GM18519 (cell line): ENCODE data around the gene FUCA1.
"Not testable (repeated sequence)": the region's sequence is repeated elsewhere in the genome, so short reads cannot be mapped to it uniquely, and the experiment has no call there.

ENCODE experiments used
- ATAC-seq: cut with Tn5 transposase; IDR thresholded peaks from one replicate; pipeline ENCODE4 v1.9.1; 2021; ENCODE audit warnings: mild to moderate bottlenecking, moderate library complexity; ENCODE audit not compliant: unreplicated experiment, low FRiP score

FUCA1 gene

DNA sequence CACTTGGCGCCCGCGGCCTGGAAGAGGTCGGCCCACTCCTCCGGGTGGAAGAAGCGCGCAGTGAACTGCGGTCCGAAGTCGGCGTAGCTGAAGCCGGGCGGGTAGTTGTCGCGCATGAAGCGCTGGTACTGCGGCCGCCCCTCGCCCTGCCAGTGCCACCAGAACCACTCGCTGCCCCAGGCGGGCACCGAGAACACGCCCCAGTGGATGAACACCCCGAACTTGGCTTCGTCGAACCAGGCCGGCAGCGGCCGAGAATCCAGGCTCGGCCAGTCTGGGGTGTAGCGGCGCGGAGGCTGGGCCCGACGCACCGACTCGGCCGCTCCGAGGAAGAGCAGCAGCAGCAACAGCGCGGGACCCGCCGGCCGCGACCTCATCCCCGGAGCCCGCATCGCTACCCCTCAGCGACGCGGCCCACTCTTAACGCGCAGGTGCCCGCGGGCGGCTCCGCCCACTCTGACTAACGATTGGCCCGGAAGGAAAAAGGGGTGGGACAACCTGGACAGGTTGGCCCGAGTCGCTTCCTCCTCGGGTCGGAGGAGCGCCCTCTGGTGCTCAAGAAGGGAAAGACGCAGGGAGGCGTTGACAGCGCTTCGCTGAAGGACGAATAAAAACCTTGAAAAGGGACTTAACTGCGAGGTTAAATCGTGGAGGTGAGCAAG lies at the start of gene FUCA1:
TSS of gene FUCA1 (minus strand) at position 396 of the 662 bp plus-strand sequence. CDS start at position 392, 4 bp downstream.
- peak; percentile 75 for ATAC-seq

DNA sequence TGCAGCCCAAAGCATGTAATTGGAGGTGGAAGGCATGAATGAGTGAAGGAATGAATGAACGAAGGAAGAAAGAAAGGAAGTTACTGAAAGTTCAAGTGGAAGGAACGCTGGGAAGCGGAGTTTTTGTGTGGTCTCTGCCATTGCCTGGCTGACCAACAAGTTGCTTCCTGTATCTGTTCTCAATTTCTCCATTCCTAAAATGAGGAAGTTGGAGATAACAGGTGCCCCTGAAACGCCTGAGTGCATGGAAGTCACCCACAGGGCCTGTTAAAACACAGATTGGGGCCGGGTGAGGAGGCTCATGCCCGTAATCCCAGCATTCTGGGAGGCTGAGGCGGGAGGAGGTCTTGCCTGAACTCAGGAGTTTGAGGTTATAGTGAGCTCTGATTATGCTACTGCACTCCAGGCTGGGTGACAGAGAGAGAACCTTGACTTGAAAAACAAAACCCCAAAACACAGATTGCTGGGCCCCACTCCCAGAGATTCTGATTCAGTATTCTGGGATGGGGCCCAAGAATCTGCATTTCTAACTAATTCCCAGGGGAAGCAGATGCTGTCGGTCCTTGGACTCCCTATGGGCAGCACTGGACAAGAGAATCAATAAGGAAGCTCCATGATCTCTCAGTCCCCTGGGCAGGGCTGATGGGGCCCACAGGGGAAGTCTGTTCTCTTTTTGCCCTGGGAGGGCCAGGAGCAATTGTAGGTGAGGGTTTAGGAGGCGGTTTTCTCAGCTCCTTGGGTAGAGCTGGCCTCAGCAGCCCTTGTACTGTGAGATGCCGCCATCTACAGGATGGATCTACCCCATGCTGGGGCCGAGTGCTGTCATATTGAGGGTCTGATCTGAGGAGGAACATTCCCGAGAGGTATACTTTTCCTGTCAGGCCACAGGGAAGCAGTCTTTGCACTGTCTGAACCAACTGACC lies 48.4 kb upstream of the FUCA1 start:
- ATAC-seq, result peak; percentile 54

DNA sequence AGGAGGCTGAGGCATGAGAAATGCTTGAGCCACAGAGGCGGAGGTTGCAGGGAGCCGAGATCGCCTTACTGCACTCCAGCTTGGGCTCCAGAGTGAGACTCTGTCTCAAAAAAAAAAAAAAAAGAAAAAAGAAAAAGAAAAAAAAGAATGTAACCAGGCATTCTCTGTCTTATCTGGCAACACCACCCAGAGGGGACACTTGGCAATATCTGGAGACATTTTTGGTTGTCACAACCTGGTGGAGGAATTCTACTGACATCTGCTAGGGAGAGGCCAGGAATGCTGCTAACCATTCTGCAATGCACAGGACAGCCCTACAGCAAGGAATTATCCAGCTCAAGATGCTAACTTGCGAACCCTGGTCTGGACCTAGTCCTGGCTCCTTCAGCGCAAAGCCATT lies 47.4 kb upstream of the FUCA1 start:
- no peak for ATAC-seq

DNA sequence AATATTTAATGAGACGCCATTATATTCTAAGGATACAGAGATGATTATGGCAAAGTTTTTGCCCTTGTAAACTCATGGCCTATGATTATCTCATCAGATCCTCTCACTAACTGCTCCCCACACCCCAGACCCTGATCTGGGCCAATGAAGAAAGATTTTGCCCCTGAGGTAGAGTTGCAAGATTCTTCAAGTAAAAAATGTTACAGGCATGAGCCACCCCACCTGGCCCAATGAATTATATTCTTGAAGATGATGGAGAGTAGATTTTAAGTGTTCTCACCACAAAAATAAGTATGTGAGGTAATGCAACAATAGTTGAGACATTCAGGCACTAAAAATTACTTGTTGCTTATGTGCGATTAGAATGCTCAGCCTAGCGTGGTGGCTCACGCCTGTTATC lies 46.8 kb upstream of the FUCA1 start:
- no peak for ATAC-seq

DNA sequence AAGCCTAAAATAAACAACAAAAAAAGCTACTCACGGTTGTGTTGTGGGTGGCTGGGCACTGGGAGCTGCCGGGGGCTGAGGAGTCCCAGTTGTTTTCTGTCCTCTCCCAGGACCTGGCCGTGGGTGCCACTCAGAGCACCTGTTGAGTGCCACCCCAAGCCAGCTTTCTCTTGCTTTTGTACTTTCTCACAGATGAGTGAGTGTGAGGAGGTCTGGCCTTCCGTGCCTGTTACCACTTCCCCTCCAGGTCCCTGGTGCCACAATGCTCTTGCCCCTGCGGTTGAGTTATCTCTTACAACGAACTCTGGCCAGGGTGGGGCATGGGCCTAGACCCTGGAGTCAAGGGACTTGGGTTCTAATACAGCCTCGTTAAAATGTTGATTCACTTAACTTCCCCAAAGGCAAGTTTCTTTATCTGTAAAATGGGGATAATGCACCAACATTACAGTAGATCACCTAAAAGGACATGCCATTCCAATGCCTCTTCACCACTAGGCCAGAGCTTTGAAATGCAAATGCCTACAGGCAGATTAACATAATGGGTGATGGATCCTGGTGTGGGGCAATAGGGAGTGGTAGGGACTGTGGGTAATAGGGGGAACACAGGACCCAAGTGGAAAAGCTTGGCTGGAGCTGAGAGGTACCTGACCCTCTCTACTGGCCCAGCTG lies 45.3 kb upstream of the FUCA1 start, which contains the start of gene CNR2:
TSS of gene CNR2 (minus strand) at position 151 of the 669 bp plus-strand sequence. CDS start 37,745 bp downstream, outside the sequence.
- ATAC-seq, result no peak

DNA sequence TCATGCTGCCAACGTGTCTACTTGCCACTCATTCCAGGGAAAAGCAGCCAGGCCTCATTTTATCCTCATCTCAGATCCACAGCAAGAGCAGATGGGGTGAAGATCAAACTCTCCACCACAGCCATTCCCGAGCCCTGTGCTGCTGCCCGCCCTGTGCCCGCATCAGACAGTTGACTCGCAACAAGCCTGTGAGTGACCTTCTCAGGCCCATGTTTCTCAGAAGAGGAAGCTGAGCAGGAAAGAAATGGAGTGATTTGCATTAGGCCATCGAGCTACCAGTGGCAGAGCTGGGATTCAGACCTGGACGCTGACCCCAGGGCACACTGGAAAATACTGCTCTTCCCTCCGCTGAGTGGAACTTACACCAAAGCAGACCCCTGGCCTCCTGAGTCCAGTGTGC lies 43.8 kb upstream of the FUCA1 start:
- ATAC-seq, result no peak

DNA sequence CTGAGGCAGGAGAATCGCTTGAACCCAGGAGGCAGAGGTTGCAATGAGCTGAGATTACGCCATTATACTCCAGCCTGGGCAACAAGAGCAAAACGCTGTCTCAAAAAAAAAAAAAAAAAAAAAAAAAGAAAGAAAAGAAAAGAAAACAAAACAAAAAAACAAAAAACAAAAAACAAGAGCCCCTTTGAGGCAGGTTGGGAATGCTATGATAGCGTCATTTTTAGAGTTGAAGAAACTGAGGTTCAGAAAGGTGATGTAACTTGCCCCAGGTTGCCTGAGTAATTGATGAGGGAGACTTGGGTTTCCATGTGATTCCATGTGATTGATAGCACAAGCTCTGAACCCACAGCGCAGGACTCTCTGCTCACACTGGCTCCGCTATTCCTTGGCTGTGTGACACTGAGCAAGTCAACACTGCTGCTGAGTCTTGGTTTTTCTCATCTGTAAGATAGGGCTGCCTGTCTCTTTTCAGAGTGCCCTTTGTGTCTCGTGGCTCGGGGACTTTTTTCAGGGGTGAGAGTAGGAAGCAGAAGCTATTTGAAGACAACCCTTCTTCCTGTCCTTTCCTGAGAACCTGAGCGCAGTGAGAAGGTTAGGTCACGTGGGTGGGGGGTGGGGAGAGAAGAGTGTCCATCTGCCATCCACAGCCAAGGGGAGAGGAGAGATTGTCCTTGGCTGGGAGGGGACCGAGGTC lies 42.6 kb upstream of the FUCA1 start:
- ATAC-seq, result no peak

DNA sequence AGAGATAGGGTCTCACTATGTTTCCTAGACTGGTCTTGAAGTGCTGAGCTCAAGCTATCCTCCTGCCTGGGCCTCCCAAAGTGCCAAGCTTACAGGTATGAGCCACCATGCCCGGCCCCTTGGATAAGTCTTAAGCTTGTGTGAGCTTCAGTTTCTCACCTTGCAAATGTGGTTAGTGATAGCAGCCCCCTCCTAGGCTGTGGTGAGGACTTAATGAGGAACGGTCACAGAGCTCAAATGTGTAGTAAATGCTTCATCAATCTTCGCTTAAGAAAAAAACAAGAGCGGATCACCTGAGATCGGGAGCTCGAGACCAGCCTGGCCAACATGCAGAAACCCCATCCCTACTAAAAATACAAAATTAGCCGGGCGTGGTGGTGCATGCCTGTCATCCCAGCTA lies 42.1 kb upstream of the FUCA1 start:
- ATAC-seq, result no peak

DNA sequence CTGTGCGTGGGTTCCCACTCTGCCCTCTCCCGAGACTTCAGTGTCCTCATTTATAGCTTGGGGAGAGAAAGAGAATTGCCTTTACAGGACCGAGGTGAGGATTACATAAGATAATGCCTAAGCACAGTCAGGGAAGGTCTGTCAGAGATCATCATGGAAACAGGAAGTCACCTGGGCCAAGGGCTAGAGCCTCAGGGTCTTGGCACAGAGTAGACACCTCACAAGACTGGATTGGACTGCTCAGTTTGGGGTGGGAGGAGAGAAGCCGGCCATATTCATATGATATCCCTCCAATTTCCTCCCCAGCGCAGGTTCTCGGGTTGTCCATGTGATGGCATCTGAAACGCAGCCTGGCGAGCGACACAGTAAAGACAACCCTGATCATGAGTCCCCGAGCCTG lies 41.3 kb upstream of the FUCA1 start:
- no peak for ATAC-seq

DNA sequence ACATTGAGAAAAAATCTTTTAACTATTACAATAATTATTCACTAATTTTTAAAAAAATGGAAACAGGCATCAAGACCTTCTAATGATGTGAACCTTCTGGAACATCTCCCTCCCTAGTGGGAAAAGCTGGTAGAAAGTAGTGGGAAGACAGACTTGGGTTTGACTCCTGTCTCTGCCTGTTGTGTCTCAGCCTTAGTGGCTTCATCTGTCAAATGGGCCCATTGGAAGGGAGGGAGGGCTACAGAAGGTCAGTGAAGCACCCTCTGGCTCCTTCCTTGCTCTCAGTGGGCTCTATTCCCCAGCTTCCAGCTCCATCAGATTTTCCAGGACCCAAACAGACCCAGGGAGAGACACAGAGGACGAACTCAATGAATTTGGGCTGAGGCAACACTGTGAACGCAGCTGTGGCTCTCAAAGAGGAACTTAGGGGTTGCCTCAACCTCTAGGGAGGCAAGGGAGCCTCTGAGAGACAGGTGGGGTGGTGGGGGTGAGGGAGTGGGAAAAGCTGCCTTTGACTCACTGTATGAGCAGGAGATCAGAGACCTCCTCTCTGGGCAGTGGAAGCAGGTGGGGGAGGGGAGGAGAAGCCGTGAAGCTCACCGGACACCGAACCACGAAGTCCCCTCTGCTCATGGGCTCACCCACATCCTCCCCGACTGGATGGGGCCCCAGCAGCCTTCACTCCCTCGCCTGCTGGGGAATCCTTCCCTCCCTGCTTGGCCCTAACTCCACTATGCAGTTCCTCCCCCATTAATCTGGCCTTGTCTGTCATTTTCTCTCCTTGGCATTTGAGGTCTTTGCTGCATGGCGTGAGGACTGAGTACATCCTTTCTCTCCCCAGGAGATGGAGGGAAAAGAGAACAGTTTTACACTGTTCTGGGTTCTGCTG lies 40.6 kb upstream of the FUCA1 start:
- ATAC-seq, result no peak

DNA sequence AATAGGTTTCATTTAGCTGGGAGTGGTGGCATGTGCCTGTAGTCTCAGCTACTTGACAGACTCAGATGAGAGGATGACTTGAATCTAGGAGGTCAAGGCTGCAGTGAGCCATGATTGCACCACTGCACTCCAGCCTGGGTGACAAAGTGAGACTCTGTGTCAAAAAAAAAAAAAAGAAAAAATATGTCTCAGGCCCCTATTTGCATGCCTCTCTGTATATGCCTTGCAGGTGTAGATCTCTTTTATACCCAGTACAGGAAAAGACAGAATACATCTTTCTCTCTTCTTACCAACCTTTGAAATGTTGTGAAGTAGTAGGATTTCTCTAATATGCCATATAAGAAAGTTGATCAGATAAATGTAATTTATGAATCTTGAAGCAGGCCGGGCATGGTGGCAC lies 38.6 kb upstream of the FUCA1 start:
- ATAC-seq, result no peak

DNA sequence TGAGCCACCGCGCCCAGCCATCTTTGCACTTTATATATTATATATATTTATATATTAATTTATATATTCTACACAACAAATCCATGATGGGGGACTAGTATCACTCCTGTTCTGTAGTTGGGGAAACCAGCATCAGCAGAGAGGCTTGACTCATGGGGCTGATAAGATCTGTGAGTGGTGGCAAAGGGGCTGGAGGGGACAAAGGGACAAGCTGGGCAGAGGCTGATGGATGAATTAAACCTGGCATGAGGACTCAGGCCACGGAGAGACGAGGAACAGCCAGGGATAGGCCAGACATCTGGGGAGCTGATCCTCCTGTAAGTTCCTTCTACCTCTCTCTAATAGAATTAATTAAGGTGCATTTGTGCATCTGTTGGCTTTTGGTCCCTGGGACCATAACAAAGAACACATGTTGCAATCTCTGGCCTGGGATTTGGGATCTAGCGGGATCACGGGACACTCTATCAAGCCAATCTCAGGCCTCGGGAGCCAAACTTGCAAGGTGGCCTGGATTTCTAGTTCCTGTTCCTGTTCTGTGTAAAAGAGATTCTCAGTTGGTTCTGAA lies 37.5 kb upstream of the FUCA1 start:
- ATAC-seq, result no peak

DNA sequence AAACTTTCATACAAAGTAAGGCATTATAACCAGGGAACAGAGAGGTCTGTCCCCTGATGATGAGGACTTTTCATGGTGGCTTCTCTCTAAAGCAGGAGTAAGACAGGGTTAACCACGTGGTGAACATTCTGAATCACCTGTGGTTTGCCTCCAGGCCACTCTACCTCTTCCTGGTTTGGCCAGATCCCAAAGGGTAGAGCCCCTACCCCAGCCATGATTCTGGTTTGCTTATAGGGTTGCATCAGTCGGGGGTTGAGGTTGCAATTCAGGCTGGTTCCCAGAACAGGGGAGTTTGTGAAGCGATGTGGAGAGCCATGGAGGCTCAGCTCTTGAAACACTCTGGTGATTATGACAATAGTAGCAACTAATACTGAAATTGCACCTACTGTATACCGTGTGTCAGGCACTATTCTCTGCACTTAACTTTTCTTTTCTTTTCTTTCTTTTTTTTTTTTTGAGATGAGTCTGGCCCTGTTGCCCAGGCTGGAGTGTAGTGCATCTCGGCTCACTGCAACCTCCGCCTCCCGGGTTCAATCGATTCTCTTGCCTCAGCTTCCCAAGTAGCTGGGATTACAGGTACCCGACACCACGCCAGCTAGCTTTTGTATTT lies 36.8 kb upstream of the FUCA1 start:
- no peak for ATAC-seq

DNA sequence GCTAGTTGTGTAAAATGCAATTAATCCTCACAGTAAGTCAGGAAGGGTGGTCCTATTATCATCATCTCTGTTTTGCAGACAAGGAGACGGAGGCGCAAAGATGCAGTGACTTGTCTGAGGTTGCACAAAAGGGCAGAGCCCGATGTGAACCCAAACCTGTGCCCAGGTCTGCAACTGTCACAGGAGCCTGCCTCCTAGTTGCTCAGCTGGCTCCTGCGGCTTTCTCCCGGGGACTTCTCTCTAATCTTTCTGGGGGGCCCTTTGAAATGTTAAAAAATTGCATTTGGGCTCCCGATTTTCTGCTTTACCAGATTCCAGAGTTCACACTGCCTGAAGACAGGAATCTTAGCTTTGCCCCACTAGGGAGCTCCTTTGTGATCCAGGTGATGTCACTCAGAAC lies 35.7 kb upstream of the FUCA1 start:
- no peak for ATAC-seq

DNA sequence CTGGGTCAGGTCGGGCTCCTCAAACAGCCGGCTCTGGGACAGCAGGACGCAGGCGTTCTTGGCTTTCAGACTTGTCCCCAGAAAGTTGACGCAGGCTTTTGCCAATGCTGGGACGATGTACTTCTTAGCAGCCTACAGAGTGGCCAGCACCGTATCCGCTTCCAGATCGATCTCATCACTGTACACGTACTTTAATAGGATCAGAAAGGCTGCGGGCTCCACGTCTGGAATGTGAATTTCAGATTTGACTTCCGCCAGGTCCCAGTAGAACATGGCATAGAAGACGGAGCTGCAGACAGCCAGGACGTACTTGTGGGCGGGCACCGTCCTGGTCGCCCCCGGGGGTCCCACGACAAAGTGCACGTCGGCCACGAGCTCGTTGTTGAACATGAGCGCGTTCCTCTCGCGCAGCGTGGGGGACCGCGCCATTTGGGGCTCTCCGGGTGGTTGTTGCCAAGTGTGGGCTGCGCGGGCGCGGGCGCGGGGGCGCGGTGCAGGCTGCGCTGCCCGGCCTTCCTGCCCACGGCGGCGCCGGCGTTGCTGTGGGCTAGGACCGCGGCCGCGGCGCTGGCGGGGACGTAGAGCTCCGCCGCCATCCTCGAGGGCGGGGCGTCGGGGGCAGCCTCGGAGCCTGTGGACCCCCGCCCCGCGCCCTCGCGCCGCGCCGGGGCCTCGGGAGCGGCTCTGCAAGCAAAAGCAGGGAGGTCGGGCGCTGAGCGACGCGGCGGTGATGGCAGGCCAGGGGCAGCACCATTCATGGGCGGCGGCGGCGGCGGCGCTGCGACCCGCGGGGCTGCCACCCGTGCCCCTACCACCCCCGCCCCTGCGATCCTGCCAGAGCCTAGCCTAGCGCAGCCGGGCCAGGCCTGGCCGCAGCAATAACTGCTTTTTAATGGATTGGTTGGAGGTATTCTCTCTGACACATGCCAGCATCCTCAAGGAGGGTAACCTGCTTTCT lies 34.5 kb upstream of the FUCA1 start:
- no peak for ATAC-seq

DNA sequence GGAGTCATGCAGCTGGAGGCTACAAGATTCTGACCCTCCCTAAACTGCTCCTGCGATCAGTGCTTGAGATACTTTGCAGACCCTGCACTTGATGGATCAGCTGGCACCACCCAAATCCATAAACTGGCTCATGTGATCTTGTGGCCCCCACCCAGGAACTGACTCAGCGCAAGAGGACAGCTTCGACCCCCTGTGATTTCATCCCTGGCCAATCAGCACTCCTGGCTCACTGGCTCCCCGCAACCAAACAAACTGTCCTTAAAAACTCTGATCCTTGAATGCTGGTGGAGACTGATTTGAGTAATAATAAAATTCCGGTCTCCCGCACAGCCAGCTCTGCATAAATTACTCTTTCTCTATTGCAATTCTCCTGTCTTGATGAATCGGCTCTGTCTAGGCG lies 31.9 kb upstream of the FUCA1 start:
- ATAC-seq, result not testable (repeated sequence)

DNA sequence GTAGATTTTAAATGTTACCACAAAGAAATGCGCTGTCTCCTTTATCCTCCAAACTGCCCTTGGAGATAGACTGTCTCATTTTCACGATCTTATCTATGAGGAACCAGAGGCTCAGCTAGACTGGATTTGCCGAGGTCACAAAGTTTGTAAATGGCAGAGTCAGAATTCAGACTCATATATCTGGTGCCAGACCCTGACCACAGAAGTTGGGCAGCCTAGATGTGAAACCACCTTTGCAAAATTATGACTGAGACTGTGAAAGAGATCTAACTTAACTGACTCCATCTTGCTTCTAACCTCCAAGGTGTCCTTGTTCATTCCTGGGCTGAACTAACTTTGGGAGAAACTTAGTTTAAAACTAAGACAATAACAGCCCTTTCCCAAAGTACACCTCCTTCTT lies 31.0 kb upstream of the FUCA1 start:
- ATAC-seq, result no peak

DNA sequence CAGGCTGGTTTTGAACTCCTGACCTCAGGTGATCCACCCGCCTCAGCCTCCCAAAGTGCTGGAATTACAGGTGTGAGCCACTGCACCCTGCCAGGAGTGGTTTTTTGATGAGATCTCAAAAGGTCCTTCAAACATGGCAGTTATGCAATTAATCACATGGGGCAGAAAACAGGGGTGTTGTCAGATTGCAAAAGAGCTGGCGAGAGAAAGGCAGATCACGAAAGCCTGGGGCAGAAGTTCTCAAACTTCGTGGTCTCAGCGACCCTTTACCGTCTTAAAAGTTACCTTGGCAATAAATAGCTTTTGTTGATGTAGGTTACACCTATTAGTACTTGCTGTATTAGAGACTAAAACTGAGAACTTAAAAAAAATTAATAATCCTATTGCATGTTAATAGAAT lies 29.0 kb upstream of the FUCA1 start:
- no peak for ATAC-seq
